DND-41 (cell line): ENCODE data around the gene RAMP3.

Experiments used
- ATAC-seq: fragments of 200-7000 bp; cut with Tn5 transposase; 3 replicates; pipeline ENCODE4 v1.9.1; 2021; ENCODE audit warnings: low read depth; ENCODE audit not compliant: insufficient read depth
- DNase-seq: peaks from one replicate; pipeline ENCODE4 v3.0.0-alpha.2; 2020
- H2AFZ ChIP-seq: 2 replicates; pipeline ENCODE4 v1.6.0; 2012; ENCODE audit warnings: low read depth, low read length
- H3K27ac ChIP-seq: 2 replicates; pipeline ENCODE4 v1.5.1; 2012; ENCODE audit warnings: low read length, inconsistent platforms
- H3K27me3 ChIP-seq: fragments of 200-600 bp; sonication (generic); 2 replicates; pipeline ENCODE4 v1.6.0; 2012; ENCODE audit warnings: low read length, mild to moderate bottlenecking, inconsistent platforms; ENCODE audit not compliant: insufficient read depth, poor library complexity
- H3K36me3 ChIP-seq: 2 replicates; pipeline ENCODE4 v1.5.1; 2012; ENCODE audit warnings: low read length, inconsistent platforms; ENCODE audit not compliant: insufficient read depth
- H3K4me1 ChIP-seq: 2 replicates; pipeline ENCODE4 v1.5.1; 2012; ENCODE audit warnings: mild to moderate bottlenecking, low read length; ENCODE audit not compliant: insufficient read depth
- H3K4me2 ChIP-seq: 2 replicates; pipeline ENCODE4 v1.6.0; 2012; ENCODE audit warnings: mild to moderate bottlenecking, moderate library complexity, low read length, inconsistent platforms; ENCODE audit not compliant: insufficient read depth
- H3K4me3 ChIP-seq, 2 experiments: fragments of 200-600 bp in 1 of 2; shearing (Covaris generic) in 1 of 2; 2 replicates each; pipeline ENCODE4 v1.5.1; 2012 to 2016; ENCODE audit warnings: inconsistent platforms in 2 of 2, low read length in 2 of 2, mild to moderate bottlenecking in 2 of 2, low read depth in 1 of 2, moderate library complexity in 1 of 2
- H3K79me2 ChIP-seq: 2 replicates; pipeline ENCODE4 v1.6.0; 2012; ENCODE audit warnings: low read length, inconsistent platforms; ENCODE audit not compliant: insufficient read depth
- H3K9ac ChIP-seq: 2 replicates; pipeline ENCODE4 v1.6.0; 2012; ENCODE audit warnings: low read depth, mild to moderate bottlenecking, inconsistent platforms, low read length, moderate library complexity
- H3K9me3 ChIP-seq: 2 replicates; pipeline ENCODE4 v1.5.1; 2012; ENCODE audit warnings: low read length, moderate library complexity, mild to moderate bottlenecking, inconsistent platforms; ENCODE audit not compliant: insufficient read depth, severe bottlenecking
- H4K20me1 ChIP-seq: 2 replicates; pipeline ENCODE4 v1.6.0; 2012; ENCODE audit warnings: low read length; ENCODE audit not compliant: insufficient read depth
- CTCF ChIP-seq: IDR thresholded peaks from 2 replicates; pipeline ENCODE4 v1.5.1; 2012; ENCODE audit warnings: borderline replicate concordance, low read length, moderate library complexity, mild to moderate bottlenecking; ENCODE audit not compliant: poor library complexity, severe bottlenecking; ENCODE audit errors: extremely low read depth
- EZH2 ChIP-seq: IDR thresholded peaks from 3 replicates; pipeline ENCODE4 v1.6.1; 2012; ENCODE audit warnings: borderline replicate concordance, low read depth, mild to moderate bottlenecking, moderate library complexity, low read length, inconsistent platforms; ENCODE audit not compliant: severe bottlenecking

Gene RAMP3

GRCh38 chr7:45126201-45126600 is 31.4 kb upstream of the RAMP3 start:
- ATAC-seq = no peak
- H3K4me3 ChIP-seq = no peak overlapping the region
- H3K9ac ChIP-seq = no peak overlapping the region
- H2AFZ ChIP-seq = no peak overlapping the region
- H3K27ac ChIP-seq = no peak overlapping the region
- no peak overlapping the region for H3K4me2 ChIP-seq
- no peaks in the 10 kb centered on the region for H3K4me1 ChIP-seq
- peaks cover 3% of the 10 kb centered on the region for H3K27me3 ChIP-seq
- no peak for DNase-seq
- no peaks in the 10 kb centered on the region for H3K79me2 ChIP-seq
- H4K20me1 ChIP-seq = no peaks in the 10 kb centered on the region
- H3K36me3 ChIP-seq = no peaks in the 10 kb centered on the region
- no peak for TF ChIP-seq CTCF
- TF ChIP-seq EZH2 = no peak
- H3K9me3 ChIP-seq = no peaks in the 10 kb centered on the region

GRCh38 chr7:45126920-45127319 is 30.7 kb upstream of the RAMP3 start:
- H3K4me1 ChIP-seq = no peaks in the 10 kb centered on the region
- 0 out of 2 replicates have a peak overlapping the region, but pooled peaks have one; percentile 15 for H2AFZ ChIP-seq
- H3K4me3 ChIP-seq = no peak overlapping the region
- H3K36me3 ChIP-seq = no peaks in the 10 kb centered on the region
- no peaks in the 10 kb centered on the region for H4K20me1 ChIP-seq
- ATAC-seq = no peak
- no peak overlapping the region for H3K27ac ChIP-seq
- DNase-seq = no peak
- H3K4me2 ChIP-seq = no peak overlapping the region
- H3K9ac ChIP-seq = no peak overlapping the region
- TF ChIP-seq CTCF = no peak
- TF ChIP-seq EZH2 = no peak
- H3K79me2 ChIP-seq = no peaks in the 10 kb centered on the region
- H3K9me3 ChIP-seq = no peaks in the 10 kb centered on the region
- H3K27me3 ChIP-seq = peaks cover 3% of the 10 kb centered on the region

- no peak for TF ChIP-seq CTCF
- TF ChIP-seq EZH2 = no peak
- H3K27me3 ChIP-seq = peaks cover 3% of the 10 kb centered on the region
- H2AFZ ChIP-seq = no peak overlapping the region
Observed at GRCh38 chr7:45129181-45129800, 28.3 kb upstream of the RAMP3 start.

More at GRCh38 chr7:45129181-45129800, 28.3 kb upstream of the RAMP3 start:
- Histone ChIP-seq H3K9me3 (no peaks in the 10 kb centered on the region), H3K9ac (no peak overlapping the region), H3K79me2 (no peaks in the 10 kb centered on the region), H4K20me1 (no peaks in the 10 kb centered on the region), H3K4me1 (no peaks in the 10 kb centered on the region), H3K27ac (no peak overlapping the region), H3K4me3 (no peak overlapping the region), H3K36me3 (no peaks in the 10 kb centered on the region), H3K4me2 (no peak overlapping the region)
- DNase-seq (no peak), ATAC-seq (no peak)
